ENCODE results near the gene CDH11.
A peak's percentile ranks its signal among the peaks of the same experiment; 100 is the strongest.

CDH11 gene

GRCh38 chr16:65121870-65122723 lies at the start of gene CDH11:
Gene CDH11, minus strand, starts transcription at chr16:65122063. Its CDS starts 117,194 bp downstream, at chr16:65004869.
- DNase-seq (ENCODE audit: low read depth, low spot score), result peak; percentile 56

- no peak for DNase-seq (ENCODE audit: low read depth, low spot score)
These were observed 32.5 kb upstream of the CDH11 start for GRCh38 chr16:65154321-65154720.

GRCh38 chr16:65153365-65154105 lies 31.7 kb upstream of the CDH11 start:
- DNase-seq (ENCODE audit: low read depth, low spot score), result no peak

GRCh38 chr16:65148804-65149203 lies 26.9 kb upstream of the CDH11 start:
- no peak for DNase-seq (ENCODE audit: low read depth, low spot score)

- no peak for DNase-seq (ENCODE audit: low read depth, low spot score)
These were observed 20.4 kb upstream of the CDH11 start for GRCh38 chr16:65142276-65142675.

GRCh38 chr16:65136681-65137080 lies 14.8 kb upstream of the CDH11 start:
- DNase-seq (ENCODE audit: low read depth, low spot score), result no peak

- DNase-seq (ENCODE audit: low read depth, low spot score), result no peak
These were observed 5.2 kb upstream of the CDH11 start for GRCh38 chr16:65126845-65127624.

- DNase-seq (ENCODE audit: low read depth, low spot score), result no peak
These were observed 4.0 kb upstream of the CDH11 start for GRCh38 chr16:65125871-65126270.

GRCh38 chr16:65125322-65125721 lies 3.5 kb upstream of the CDH11 start:
- DNase-seq (ENCODE audit: low read depth, low spot score), result no peak

- no peak for DNase-seq (ENCODE audit: low read depth, low spot score)
These were observed 2.7 kb upstream of the CDH11 start for GRCh38 chr16:65124596-65124995.

- no peak for DNase-seq (ENCODE audit: low read depth, low spot score)
These were observed 2.3 kb upstream of the CDH11 start for GRCh38 chr16:65124212-65124548.

- DNase-seq (ENCODE audit: low read depth, low spot score), result no peak
These were observed 1.7 kb upstream of the CDH11 start for GRCh38 chr16:65123396-65124211.

- DNase-seq (ENCODE audit: low read depth, low spot score), result no peak
These were observed 997 bp upstream of the CDH11 start for GRCh38 chr16:65122724-65123395.

- no peak for DNase-seq (ENCODE audit: low read depth, low spot score)
These were observed 787 bp downstream of the CDH11 start for GRCh38 chr16:65120831-65121721.

- no peak for DNase-seq (ENCODE audit: low read depth, low spot score)
These were observed 1.4 kb downstream of the CDH11 start for GRCh38 chr16:65120461-65120830.

GRCh38 chr16:65119901-65120401 lies 1.9 kb downstream of the CDH11 start:
- DNase-seq (ENCODE audit: low read depth, low spot score), result no peak

GRCh38 chr16:65119435-65119834 lies 2.4 kb downstream of the CDH11 start:
- DNase-seq (ENCODE audit: low read depth, low spot score), result no peak

- no peak for DNase-seq (ENCODE audit: low read depth, low spot score)
These were observed 3.0 kb downstream of the CDH11 start for GRCh38 chr16:65118871-65119270.

GRCh38 chr16:65117811-65118448 lies 3.9 kb downstream of the CDH11 start:
- DNase-seq (ENCODE audit: low read depth, low spot score), result peak; percentile 66
